Right cardiac atrium (tissue), 5 donors: ENCODE measurements around the gene FMNL1. TPM values are rescaled to one million over a fixed set of nuclear protein-coding genes. Genes with fewer than 3 reads are reported as not detected.

Experiments used
- ATAC-seq, 2 donors: fragments of 200-7000 bp; cut with Tn5 transposase; one replicate each; pipeline versions ENCODE4 v1.8.0 to v1.9.1; 2020; ENCODE audit warnings: moderate library complexity in 2 of 2, mild to moderate bottlenecking in 1 of 2
- DNase-seq, 3 donors: peaks; one replicate each; pipeline ENCODE4 v3.0.0-alpha.2; 2020
- H3K27ac ChIP-seq: one replicate; pipeline ENCODE4 v1.5.1; 2013; ENCODE audit warnings: mild to moderate bottlenecking, low read length, control low read depth, moderate library complexity
- H3K27me3 ChIP-seq: one replicate; pipeline ENCODE4 v1.6.1; 2013; ENCODE audit not compliant: control insufficient read depth, insufficient read depth
- H3K4me1 ChIP-seq: one replicate; pipeline ENCODE4 v1.6.1; 2013; ENCODE audit warnings: low read length; ENCODE audit not compliant: control insufficient read depth, insufficient read depth
- H3K4me3 ChIP-seq: one replicate; pipeline ENCODE4 v1.5.1; 2013; ENCODE audit warnings: low read length, control low read depth
- H3K9me3 ChIP-seq: one replicate; pipeline ENCODE4 v1.6.1; 2013; ENCODE audit warnings: low read length; ENCODE audit not compliant: control insufficient read depth
- WGBS: extraction: QIAGEN DNeasy Blood & Tissue Kit; methylation state at CpG from one replicate; pipeline ENCODE4 v1.1.7; 2013; 5-methylcytosine and 5-hydroxymethylcytosine counted together
- intact Hi-C, 4 donors: fragments of 100-400 bp; cut with DNase I; formaldehyde crosslinking; loops; one replicate each; pipeline versions ENCODE4 v1.11.0 to v1.14.0; 2022 to 2023
- polyA plus RNA-seq: library from polyadenylated mRNA; stranded (reverse); fragments of 200-250 nt; gene quantifications from one replicate; pipeline ENCODE4 v1.2.3, GENCODE V29; 2013
- total RNA-seq, 4 donors: library from RNA; stranded (reverse); fragmentation: NEBNext Ultra II Directional; extraction: Animal tissue kit (Norgen Biotek cat#: 25700); gene quantifications; one replicate each; pipeline ENCODE4 v1.2.1, GENCODE V29; 2021
- donor health status: healthy with polysubstance abuse.
- donor health status: DM: no; HTN: yes; CAD: no.
- donor health status: DM: no; HTN: no; CAD: no.
- donor health status: DM: no; HTN: yes; CAD: no; lungs with severe emphysema.
- donor health status: DM: yes; HTN: yes; CAD: no.

FMNL1 gene
- total and polyA plus RNA-seq, 5 donors, result 10.5 to 17.0 (median 13.0) TPM

GRCh38 chr17:45271603-45272002 is 49.9 kb downstream of the FMNL1 start:
- 94% methylated on average over 3 of the region's 3 CpGs for WGBS
- intact Hi-C loops, result loop anchor here in 1 of 4 donors (10.0 kb wide), 1 partner anchor 47 kb away; the partner anchor contains the start of gene FMNL1
- ATAC-seq (no peak), DNase-seq (no peak)
- Histone ChIP-seq H3K27me3 (no peaks in the 10 kb centered on the region), H3K4me1 (no peaks in the 10 kb centered on the region), H3K9me3 (no peaks in the 10 kb centered on the region), H3K4me3 (no peak overlapping the region), H3K27ac (no peak overlapping the region)

GRCh38 chr17:45273551-45273957 is 51.9 kb downstream of the FMNL1 start:
- Histone ChIP-seq H3K4me3 (no peak overlapping the region), H3K9me3 (no peaks in the 10 kb centered on the region), H3K27ac (no peak overlapping the region), H3K27me3 (no peaks in the 10 kb centered on the region), H3K4me1 (peaks cover 3% of the 10 kb centered on the region)
- ATAC-seq (peak in 1 of 2 donors; percentile 37), DNase-seq (peak in 2 of 3 donors; percentile 60 to 61)
- WGBS, result 71% methylated on average over 16 of the region's 16 CpGs
- intact Hi-C loops, result loop anchor here in 1 of 4 donors (10.0 kb wide), 1 partner anchor 49 kb away; the partner anchor contains the start of gene FMNL1

DNA sequence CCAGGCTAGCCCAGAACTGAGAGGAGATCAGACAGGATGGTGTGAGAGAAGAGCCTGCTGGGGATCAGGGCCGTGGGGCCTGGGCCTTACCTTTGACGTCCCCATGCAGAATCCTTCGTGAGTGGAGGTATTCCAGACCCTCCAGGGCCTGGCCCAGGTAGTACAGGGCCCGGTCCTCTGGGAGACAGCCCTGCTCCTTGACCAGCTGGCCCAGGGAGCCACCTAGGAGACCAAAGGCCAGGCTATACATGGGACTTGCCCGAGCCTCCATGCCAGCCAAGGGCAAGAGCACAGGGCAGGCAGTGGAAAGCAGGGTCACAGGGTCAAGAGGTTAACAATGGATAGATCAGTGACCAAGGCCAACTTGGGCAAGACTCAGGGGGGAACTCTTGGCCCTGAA is 52.3 kb downstream of the FMNL1 start:
- intact Hi-C loops, result loop anchor here in 1 of 4 donors (10.0 kb wide), 1 partner anchor 49 kb away; the partner anchor contains the start of gene FMNL1
- Histone ChIP-seq H3K27ac (no peak overlapping the region), H3K27me3 (no peaks in the 10 kb centered on the region), H3K4me1 (peaks cover 6% of the 10 kb centered on the region), H3K4me3 (no peak overlapping the region), H3K9me3 (no peaks in the 10 kb centered on the region)
- 88% methylated on average over 5 of the region's 5 CpGs for WGBS
- DNase-seq (peak in 2 of 3 donors; percentile 16 to 48), ATAC-seq (no peak)

DNA sequence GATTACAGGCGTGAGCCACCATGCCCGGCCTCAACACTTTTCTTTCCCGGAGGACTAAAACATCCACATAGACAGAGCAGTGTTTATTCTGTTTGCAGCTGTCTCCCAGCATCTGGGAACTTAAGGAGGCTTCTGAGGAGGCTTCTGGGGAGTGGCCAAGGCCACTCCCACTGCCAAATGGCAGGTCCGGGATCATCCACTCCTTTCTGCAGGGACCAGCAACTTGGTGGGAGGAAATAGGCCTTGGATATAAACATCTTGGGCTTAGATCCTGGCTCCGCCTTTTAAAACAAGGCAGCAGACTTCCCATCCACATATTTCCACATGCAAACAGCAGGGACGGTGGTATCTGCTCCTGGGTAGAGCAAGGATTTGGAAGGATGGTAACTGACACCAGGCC is 54.3 kb downstream of the FMNL1 start:
- DNase-seq (peak in 1 of 3 donors; percentile 43), ATAC-seq (no peak)
- intact Hi-C loops, result loop anchor here in 3 of 4 donors (5.0 to 10.0 kb wide), 6 partner anchors 36 to 111 kb away; partner anchors contain the start of genes FMNL1 (in 1 of the 3) and MAP3K14 (in 1 of the 3)
- no peaks in the 10 kb centered on the region for H3K9me3 ChIP-seq
- H3K27me3 ChIP-seq, result no peaks in the 10 kb centered on the region
- H3K4me1 ChIP-seq, result peaks cover 6% of the 10 kb centered on the region
- WGBS, result 65% methylated on average over 6 of the region's 6 CpGs
- no peak overlapping the region for H3K4me3 ChIP-seq
- no peak overlapping the region for H3K27ac ChIP-seq

GRCh38 chr17:45277216-45277849 is 55.6 kb downstream of the FMNL1 start:
- H3K4me1 ChIP-seq, result peaks cover 6% of the 10 kb centered on the region
- DNase-seq (peak; percentile 96 to 99 (median 96)), ATAC-seq (peak; percentile 75 to 77)
- no peak overlapping the region for H3K4me3 ChIP-seq
- intact Hi-C loops, result loop anchor here (1.0 to 10.0 kb wide), 7 partner anchors 35 to 110 kb away; partner anchors contain the start of genes FMNL1 (in 1 of the 4) and MAP3K14 (in 1 of the 4)
- WGBS, result 11% methylated on average over 16 of the region's 16 CpGs
- peak overlapping the region; percentile 90 for H3K27ac ChIP-seq
- no peaks in the 10 kb centered on the region for H3K27me3 ChIP-seq
- H3K9me3 ChIP-seq, result no peaks in the 10 kb centered on the region

DNA sequence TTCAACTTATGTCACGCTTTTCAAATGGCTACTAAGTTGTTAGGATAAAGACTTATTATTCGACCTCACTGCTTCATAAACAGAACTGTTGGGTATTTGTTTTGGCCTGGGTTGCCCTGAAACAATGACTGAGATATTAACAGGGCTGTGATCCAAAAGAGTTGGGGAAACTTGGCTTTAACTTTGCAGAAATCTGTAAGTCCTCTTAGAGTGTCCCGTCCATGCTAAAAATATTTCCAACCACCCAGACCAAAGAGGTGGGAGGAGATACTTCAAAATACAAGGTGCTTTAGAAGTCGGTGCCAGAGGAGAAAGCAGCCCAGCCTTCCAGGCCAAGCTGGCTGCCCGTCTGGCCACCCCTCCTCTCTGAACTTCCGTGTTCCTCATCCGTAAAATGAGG is 56.3 kb downstream of the FMNL1 start:
- H3K27me3 ChIP-seq, result no peaks in the 10 kb centered on the region
- WGBS, result 14% methylated on average over 7 of the region's 7 CpGs
- DNase-seq (peak in 2 of 3 donors; percentile 76 to 78), ATAC-seq (peak; percentile 73 to 75)
- peak overlapping the region; percentile 90 for H3K27ac ChIP-seq
- no peaks in the 10 kb centered on the region for H3K9me3 ChIP-seq
- intact Hi-C loops, result loop anchor here (1.0 to 10.0 kb wide), 7 partner anchors 34 to 109 kb away; partner anchors contain the start of genes FMNL1 (in 1 of the 4) and MAP3K14 (in 1 of the 4)
- H3K4me1 ChIP-seq, result peaks cover 10% of the 10 kb centered on the region
- H3K4me3 ChIP-seq, result no peak overlapping the region

GRCh38 chr17:45279898-45280297 is 58.2 kb downstream of the FMNL1 start:
- peak in 1 of 2 donors; percentile 5 for ATAC-seq
- Histone ChIP-seq H3K4me3 (no peak overlapping the region), H3K27ac (peak overlapping the region; percentile 56), H3K9me3 (no peaks in the 10 kb centered on the region), H3K27me3 (no peaks in the 10 kb centered on the region), H3K4me1 (peaks cover 14% of the 10 kb centered on the region)
- intact Hi-C loops, result loop anchor here in 3 of 4 donors (5.0 to 10.0 kb wide), 6 partner anchors 32 to 107 kb away; partner anchors contain the start of genes FMNL1 (in 1 of the 3) and MAP3K14 (in 1 of the 3)
- WGBS, result 50% methylated on average over 3 of the region's 3 CpGs
- DNase-seq, result peak in 2 of 3 donors; percentile 26 to 69

GRCh38 chr17:45282683-45283644 is 61.3 kb downstream of the FMNL1 start:
- intact Hi-C loops, result no loop called here
- DNase-seq, result peak; percentile 71 to 85 (median 84)

DNA sequence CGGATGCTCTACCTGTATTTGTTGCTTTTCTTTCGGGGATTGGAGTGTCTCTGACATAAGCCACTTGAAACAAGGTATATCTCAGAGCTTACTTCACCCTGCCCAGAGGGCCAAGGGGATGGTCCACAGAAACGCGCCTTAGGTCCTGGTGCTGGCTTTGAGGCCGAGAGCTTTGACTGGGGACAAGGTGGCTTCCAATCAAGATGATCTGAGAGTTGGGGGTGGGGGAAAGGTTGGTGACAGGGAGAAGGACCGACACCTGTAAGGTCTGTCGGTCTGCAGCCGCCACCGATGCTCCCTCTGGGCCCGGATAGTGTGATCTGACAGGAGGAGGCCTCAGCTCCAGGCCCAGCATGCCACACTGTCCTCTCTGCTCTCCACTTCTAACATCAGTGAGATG is 62.0 kb downstream of the FMNL1 start:
- 87% methylated on average over 10 of the region's 10 CpGs for WGBS
- ATAC-seq, result no peak
- H3K27ac ChIP-seq, result no peak overlapping the region

More at GRCh38 chr17:45282683-45283644, 61.3 kb downstream of the FMNL1 start:
- H3K27me3 ChIP-seq, result no peaks in the 10 kb centered on the region
- peaks cover 14% of the 10 kb centered on the region for H3K4me1 ChIP-seq
- peak overlapping the region; percentile 85 for H3K27ac ChIP-seq
- 48% methylated on average over 21 of the region's 21 CpGs for whole genome bisulfite sequencing
- no peaks in the 10 kb centered on the region for H3K9me3 ChIP-seq
- no peak overlapping the region for H3K4me3 ChIP-seq
- peak; percentile 82 for ATAC-seq

More for the DNA sequence above, 62.0 kb downstream of the FMNL1 start:
- H3K9me3 ChIP-seq, result no peaks in the 10 kb centered on the region
- H3K27me3 ChIP-seq, result no peaks in the 10 kb centered on the region
- H3K4me1 ChIP-seq, result peaks cover 14% of the 10 kb centered on the region
- H3K4me3 ChIP-seq, result no peak overlapping the region
- peak in 1 of 3 donors; percentile 47 for DNase-seq
- intact Hi-C loops, result no loop called here
